GM18508 (cell line): Measurements from ENCODE around the gene CADM2.
"Not testable (repeated sequence)": the region's sequence is repeated elsewhere in the genome, so short reads cannot be mapped to it uniquely, and the experiment has no call there.

Experiments used
- ATAC-seq: cut with Tn5 transposase; IDR thresholded peaks from one replicate; pipeline ENCODE4 v1.9.1; 2021; ENCODE audit warnings: moderate number of reproducible peaks; ENCODE audit not compliant: insufficient read depth, unreplicated experiment

CADM2 gene

DNA sequence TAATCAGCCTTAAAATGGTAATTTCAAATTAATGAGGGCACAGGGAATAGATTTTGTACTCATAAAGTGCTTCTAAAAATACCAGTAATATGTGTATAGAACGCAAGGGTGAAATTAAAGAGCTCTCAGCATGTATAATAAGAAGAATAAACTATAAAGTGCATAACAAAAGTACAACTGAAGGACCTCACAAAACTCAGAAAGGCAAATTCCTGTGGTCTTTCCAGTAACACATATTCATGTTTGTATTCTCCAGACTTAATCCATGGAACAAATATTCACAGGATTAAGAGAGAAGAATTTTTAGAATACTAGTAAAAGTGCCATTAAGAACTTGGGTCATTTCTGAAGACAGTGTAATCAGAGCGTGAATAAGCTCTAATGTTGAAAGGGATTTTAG is 646.3 kb downstream of the CADM2 start:
- ATAC-seq, result no peak

DNA sequence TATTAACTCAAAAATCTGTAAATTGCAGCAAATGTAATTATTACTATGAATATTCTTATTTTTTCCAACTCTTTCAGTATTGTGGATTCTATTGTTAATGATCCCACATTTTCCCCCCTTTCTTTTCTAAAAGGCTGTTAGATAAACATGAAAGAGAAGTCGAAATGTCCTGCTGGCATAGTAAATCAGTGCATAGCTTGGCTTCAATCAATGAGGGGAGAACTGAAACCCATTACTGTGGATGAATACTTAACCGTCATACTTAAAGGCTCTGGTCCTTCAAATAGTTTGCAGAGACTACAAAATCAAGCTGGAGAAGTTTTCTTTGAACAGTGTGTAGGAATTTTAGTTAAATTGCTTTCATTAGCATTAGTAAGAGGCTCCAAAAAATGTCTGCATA is 667.9 kb downstream of the CADM2 start:
- no peak for ATAC-seq

DNA sequence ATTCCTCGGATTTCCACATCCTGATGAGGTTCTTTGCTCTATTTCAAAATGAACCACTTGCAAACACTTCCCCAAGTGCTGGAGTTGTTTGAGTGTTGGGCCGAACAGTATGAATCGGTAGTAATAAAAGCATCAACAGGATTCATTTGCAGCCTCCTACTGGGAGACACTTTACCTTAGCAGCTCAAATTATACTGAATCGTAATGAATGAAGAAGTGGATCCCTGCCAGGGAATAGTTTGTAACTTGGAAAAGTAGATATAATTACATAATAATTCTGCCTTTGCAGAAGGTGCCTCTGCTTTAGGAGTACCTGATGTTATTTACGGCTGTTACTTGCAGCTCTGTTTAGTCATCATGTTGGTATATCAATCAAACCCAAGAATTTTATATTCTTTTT is 669.1 kb downstream of the CADM2 start:
- ATAC-seq, result no peak

DNA sequence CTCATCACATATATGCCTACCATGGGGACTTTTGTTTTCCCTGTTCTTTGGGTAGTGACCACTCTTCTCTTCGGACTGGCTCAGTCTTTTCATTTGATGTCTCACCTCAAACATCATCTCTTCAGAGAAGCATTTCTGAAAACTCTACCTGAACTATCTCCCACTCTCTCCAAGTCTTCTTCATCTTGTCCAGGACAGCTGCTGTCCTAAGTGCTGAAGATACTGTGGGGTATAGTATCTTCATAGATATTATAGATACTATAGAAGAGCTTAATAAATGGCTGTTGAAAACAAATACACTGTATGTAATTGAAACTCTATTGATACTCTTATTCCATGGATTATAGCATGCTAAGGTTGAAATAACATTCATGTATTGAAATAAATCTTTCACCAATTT is 672.3 kb downstream of the CADM2 start:
- ATAC-seq, result no peak

DNA sequence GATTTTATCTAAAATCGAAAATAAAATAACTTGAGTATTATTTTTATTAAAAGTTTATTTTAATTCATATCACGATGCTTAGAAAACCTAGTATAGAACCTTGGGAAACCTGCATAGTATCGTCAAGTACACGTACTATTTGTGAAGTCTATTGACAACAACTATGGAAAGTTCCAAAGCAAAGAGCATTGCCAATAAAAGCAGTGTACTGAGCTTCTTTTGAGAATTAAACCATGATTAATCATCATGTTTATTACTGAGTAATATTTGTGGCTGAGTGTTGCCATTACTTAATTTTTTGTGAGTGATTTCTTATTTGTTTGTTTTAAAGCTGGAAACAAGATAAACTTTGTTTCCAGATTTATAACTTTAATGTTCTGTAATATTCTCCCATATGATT is 674.1 kb downstream of the CADM2 start:
- no peak for ATAC-seq

DNA sequence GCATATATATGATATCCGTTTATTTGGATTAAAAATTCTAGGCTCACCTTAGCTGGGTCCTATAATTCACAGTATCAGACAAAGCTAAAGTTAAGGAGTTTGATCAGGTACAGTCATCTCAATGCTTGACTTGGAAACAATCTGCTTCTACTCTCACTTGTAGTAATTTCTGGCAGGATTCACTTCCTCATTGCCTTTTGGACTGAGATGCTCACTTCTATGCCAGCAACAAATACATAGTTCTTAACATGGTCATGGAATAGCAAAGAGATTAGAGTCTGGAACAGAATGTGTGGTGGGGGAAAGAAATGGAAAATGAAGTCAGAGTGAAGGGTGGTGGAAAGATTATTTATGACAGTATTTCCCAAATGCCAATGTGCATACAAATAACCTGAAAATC is 693.6 kb downstream of the CADM2 start:
- ATAC-seq, result no peak

DNA sequence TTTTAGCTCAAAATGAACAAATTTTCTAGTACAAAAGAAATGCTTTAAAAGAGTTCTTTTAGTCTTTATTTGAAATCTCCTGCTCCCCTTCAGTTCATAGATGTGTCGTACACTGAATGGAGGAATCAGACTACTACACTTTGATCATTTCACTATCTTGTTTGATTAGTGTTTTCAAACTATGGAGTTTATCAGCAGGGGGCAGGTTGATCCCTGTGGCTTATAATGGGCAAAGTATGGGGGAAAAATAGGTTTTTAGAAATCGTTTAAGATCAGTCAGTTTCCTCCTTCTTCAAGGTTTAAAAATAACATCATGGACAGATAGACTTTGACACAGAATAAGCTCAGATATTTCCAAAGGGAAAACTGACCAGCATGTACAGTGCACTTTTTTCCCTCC is 701.7 kb downstream of the CADM2 start:
- no peak for ATAC-seq

DNA sequence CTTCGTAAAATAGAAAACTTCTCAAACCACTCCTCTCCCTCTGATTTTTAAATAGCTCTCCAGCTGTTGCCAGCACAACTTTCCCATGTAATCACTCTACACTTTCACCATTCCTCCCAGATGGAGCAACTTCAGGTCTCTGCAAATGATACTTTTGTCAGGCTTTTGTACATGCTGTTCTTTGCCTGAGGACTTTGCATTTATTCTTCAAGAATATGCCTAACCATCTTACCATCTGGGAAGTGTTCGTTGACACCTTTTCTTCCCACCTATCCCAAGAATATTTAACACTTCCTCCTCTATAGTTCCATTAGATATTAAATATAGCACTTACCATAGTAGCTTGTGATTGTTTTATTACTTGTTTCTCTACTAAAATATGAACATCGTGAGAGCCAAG is 703.7 kb downstream of the CADM2 start:
- no peak for ATAC-seq

DNA sequence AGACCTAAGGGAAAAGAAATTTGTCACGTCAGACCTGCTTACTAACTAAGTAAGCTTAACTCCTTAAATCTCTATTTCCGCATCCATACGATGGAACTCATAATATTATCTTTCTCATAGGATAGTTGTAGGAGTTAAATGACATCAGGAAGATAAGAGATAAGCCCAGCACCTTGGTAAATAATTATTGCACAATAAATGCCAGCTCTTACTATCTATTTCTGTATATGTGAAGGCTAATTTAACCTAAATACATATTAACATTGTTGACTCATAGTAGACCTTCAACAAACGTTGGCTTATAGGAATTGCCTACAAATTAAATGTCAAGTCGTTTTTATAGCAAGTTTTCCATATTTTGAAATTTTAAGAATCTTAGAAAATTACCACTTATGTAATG is 709.0 kb downstream of the CADM2 start:
- no peak for ATAC-seq

DNA sequence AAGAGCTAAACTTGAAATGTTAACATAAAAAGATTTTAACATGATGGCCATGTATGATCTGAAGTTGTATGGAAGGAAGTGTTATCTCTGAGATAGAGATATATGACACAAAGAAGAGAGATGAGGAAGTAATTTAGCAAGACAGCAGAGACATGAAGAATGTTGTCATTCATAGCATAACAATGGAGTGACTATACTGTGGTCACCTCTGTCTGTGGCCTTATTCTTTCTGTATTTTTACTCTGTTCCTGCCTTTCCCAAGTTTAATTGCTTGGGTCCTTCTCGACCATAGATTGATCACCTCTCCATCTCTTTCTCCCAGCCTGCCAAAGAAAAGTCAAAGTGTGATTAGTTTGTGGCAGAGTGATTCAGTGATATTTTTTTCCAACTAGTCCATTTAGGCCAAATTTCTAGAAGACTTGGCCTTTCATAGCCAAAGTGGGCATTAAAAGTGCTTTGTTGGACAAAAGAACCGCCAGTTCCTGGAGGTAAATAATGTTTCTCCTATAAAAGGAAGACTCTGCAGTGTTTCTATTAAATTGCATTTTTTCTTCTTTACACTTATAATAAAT is 711.9 kb downstream of the CADM2 start:
- ATAC-seq, result no peak

DNA sequence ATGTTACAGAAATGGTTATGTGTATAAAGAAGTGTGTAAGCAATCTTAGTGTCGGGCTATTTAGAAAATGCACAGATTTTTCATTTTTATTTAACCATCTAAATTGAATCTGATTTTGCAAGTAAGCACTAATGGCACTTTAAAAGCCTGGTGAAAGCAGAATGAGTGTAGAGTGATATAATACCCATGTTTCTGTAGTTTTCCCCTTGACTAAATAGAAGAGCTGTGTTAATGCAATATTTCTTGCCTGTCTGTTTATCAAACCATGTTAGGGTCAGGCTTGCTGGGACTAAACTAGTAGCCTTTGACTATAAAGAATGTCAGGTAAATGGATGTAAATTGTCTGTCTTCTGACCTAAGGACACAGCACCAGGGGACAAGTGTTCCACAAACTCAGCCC is 714.0 kb downstream of the CADM2 start:
- no peak for ATAC-seq

DNA sequence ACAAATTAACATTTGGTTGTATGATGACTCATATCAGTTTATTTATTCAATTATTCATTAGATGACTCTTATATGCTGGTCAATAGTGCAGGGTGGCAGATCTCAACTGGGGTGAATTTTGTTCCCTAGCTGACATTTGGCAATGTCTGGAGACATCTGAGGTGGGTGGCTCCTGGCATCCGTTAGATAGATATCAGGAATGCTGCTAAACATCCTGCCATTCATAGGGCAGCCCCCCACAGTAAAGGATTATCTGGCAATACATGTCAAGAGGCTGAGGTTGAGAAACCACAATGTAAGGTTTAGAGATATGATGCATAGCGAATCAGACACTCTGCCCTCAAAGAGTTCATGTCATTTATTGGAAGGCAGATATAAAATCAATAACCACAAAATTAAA is 719.9 kb downstream of the CADM2 start:
- ATAC-seq, result no peak

DNA sequence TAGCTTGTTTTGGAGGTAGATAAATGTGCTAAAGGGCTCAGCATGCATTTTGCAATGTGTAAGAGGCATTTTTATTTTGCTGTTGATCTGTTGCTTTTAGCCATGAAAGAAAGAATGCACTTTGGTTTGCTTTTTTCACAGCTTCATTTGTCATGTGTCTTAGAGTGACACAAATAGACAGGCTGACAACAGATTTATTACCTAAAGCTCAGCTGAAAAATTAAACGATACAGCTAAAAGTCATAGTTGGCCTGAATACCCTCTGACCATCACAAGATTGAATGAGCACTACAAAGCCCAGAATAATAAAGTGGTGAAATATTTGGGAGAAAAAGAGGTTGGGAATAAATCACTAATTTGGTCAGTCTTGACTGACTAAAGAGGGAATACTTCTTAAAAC is 723.1 kb downstream of the CADM2 start:
- no peak for ATAC-seq

DNA sequence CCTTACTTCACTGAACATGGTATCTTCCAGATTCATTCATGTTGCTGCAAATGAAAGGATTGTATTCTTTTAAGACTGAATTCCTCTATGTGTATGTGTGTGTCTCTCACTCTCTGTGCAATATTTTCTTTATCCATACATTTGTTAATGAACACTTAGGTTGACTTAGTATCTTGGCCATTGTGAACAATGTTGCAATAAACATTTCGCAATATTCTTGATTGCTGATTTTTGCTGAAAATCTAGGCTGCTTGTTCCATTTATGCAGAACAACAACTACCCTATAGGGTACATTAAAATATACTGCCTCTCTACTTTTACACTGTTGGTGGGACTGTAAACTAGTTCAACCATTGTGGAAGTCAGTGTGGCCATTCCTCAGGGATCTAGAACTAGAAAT is 732.4 kb downstream of the CADM2 start:
- no peak for ATAC-seq

DNA sequence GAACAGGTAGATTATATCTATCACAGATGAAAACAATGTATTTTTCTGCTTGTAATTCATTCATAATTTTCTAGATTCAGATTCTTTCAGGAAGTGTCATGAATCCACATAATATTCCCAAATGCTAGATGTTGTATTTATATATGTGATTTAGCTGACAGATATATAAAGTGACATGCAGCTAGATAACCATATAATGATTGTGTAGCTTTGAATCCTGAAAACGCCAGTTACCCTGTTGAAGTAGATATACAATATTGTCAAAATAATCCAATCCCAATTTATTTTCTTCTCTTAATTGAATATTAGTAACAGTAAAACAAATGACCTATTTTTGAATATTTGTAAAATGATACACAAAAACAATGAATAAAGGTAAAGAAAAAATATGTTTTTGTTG is 738.4 kb downstream of the CADM2 start:
- ATAC-seq, result no peak

DNA sequence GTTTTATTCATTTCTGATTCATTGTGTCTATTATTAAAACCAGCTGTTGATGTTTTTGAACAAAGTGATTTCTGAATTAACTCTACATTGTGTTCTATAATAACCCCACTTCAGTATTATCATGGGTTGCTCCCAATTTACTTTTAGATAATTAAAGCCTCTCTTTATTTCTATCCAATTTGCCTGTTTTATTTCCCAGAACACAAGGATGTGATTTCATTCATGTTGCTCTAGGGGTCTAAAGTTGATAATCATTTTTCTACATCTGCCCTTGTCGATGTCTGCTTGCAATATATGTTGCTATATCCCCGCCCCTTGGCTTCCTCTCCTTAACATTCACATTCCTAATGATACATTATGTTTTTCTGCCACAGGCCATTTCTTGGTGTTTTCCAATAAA is 747.3 kb downstream of the CADM2 start:
- ATAC-seq, result no peak

DNA sequence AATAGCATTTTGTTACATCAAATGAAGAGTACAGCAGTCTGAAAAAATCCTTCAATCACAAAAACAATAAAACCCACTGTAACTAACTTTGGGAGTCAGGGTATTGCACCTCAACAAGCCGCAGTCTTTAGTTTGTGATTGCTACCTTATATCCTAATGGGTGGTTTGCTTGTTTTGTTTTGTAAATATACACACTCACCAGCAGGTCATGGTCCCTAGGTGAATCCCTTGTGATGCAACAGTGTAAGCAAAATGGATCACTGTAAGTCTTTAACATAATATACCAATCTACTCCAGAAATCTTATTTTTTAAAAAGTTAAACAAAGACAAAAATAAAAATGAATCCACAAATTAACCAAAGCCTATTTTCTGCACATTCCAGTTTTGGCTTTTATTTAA is 749.5 kb downstream of the CADM2 start:
- ATAC-seq, result not testable (repeated sequence)

DNA sequence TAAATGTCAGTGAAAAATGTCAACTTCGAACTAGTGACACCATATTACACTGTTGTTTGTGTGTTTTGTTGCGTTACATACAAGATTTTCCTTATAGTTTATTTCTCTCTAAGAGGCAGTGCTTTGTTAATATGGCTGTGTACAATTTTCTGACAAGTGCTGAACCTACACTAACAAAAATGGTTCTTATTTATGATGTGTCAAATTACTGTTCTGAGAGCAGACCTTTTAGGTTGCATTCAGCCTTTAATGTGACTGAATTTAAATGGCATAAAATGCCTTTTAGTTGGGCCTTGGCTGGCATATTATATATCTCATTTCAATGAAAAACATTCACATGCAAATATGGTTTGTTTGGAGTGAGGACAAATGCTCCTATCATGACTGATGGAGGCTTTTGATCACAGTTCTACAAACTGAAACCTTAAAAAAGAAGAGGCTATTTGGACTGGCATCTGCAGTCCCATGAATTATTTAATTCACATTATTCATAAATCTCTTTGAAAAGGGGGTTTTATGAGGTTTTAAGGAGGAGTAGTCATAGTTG is 750.6 kb downstream of the CADM2 start:
- no peak for ATAC-seq

DNA sequence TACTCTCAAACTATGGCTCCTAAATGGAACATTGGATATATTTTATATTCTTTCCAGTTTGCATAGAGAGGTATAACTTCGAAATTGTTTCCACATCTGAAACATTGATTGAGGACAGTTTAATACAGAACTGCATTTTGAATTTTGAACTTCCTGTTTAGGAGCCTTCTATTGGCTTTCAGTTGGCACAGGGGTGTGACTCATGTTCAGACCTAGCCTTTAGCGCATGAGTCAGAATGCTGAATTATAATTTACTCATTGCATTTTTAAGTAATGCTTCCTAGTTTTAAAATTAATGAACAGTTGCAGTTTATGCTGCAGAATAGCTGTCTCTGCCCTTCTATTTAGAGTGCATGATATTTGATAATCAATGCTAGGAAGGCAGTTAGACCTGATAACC is 751.7 kb downstream of the CADM2 start:
- ATAC-seq, result no peak

DNA sequence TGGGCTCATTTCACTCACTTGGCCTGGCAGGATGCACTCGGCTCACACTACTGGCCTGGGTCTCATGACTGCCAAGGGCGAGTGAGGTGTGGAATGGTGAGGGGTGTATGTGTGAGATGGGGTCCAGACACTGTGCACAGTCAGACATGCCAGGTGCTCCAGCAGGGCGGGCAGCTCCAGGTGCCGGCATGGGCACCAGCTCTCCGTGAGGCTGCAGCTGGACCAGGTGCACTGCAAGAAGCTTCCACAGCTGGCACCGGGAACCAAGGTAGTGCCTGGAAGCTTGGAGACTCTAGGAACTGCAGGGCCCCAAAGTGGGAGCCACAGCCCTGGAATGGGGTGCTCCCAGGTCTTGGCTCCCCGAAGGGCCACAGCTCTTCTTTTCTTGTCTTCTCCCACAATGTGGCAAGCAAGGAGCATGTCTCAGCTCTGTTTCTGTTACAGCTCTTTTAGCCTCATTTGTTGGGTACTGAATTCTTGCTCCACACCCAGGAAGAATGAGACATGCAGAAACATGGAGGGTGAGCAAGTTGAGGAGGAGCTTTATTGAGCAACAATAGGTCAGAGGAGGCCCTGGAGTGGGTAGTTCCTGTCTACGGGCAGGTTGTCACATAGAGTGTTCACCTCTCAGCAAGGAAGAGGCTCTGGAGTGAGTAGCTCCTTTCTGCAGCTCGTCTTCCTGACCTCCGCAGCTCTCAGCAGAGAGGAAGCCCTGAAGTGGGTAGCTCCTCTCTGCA is 762.8 kb downstream of the CADM2 start:
- ATAC-seq, result no peak

DNA sequence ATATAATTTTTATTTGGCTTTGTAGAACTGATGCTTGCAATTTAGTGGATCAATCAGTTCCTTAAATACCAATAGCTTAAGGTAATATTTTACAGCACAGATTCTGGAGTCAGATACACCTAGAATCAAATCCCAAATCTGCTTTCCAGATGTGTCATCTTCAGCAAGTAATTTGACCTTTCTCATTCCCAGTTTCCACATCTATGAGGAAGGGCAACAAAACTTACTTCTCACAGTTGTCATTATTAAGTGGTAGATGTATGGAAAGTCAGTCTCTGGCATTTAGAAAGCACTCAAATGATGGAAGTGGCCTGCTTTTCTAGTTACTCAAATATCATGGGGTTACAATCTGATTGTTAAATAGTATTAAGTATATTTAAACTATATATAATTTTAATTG is 767.0 kb downstream of the CADM2 start:
- ATAC-seq, result no peak

DNA sequence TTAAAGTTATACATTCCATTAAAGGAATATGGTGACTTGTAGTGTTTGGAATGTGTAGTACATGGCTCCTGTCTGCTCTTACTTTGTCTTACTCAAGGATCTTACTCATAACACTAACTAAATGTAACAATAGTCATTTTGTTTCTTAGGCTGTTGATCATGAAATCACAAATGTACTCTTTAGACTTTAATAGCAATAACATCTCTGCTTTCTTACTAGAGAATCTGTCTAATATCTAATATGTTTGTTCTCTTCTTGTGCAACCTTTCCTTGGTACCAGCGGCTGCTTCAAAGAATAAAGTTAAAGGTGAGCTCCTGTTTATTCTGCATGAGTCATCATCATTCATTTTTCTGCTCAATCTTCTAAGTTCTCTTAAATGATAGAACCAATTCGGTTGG is 767.5 kb downstream of the CADM2 start:
- no peak for ATAC-seq
